HG02870 (cell line): ENCODE measurements around the gene RNF182.
"Not testable (repeated sequence)": the region's sequence is repeated elsewhere in the genome, so short reads cannot be mapped to it uniquely, and the experiment has no call there.

Source experiments
- ATAC-seq: cut with Tn5 transposase; IDR thresholded peaks from one replicate; pipeline ENCODE4 v1.9.1; 2021; ENCODE audit warnings: mild to moderate bottlenecking, moderate library complexity; ENCODE audit not compliant: unreplicated experiment

Gene RNF182

DNA sequence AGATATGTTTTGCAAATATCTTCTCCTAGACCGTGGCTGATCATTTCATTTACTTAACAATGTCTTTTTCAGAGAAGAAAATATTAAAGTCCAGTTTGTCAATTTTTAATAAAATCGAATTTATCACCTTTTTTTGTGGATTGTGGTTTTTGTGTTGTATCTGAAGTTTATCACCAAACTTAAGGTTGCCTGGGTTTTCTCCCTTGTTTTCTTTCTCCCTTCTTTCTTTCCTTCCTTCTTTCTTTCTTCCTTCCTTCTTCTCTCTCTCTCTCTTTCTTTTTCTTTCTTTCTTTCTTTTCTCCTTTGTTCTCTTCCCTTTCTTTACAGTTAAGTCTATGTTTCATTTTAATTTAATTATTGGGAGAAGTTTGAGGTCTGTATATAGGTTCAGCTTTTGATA is 68.7 kb downstream of the RNF182 start:
- ATAC-seq, result no peak

DNA sequence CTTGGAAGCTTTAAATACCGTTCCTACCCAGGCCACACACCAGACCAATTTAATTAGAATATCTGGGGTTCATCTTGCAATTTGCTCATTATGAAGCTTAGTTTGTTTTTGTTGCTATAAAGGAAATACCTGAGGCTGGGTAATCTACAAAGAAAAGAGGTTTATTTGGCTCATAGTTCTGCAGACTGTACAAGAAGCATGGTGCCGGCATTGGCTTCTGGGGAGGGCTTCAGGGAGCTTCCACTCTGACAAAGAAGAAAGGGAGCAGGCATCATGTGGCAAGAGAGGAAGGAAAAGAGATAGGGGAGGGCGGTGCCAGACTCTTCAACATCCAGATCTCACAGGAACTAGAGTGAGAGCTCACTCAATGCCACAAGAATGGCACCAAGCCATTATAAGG is 73.6 kb downstream of the RNF182 start:
- ATAC-seq, result no peak

DNA sequence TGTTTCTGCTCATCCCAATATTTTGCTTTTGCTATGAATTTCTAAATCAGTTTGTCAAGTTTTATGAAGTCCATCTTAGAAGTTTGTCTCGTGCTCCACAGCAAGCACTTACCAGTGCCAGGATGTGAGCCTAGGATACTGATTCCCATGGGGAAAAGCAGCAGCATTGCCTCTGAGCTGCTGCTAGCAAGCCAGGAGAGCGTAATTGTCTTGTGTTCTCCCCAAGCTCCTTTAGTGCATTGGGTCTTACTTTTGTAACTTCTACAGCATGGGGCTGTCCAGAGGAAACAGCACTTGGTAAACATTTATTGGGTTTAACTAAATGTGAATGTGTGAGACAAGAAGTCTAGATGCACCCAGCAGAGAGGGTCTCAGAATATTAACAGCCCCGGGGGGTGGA is 76.1 kb downstream of the RNF182 start:
- no peak for ATAC-seq

DNA sequence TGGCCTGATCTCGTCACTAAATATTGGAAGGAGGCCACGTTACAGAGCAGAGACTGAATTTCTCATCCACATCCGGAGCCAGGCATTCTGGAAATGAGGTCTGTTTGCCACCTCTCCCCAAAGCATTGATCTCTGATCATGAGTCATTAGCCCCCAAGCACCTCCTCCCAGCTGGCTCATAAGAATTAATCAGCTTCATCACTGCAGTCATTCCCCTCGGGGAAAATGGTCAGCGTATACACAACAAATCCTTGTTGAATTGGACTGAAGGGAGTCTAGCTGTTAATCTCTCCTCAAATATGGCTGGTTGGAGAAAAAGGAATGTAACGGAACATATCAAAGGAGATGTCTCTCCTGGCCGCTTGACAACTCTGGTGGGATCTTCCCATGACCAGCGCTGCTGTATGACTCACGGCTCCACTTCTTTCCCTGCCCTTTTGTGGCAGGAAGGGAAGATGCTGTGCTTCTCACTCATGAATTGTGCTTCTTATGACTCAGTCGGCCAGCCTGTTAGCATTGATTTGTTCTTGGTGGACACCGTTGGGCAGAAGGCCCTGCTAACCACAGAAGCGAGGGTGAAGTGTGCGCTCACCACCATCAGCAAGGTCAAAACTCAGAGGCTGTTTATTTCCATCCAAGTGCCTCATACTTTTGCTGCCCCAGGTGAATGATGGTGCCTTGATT is 76.7 kb downstream of the RNF182 start:
- no peak for ATAC-seq

DNA sequence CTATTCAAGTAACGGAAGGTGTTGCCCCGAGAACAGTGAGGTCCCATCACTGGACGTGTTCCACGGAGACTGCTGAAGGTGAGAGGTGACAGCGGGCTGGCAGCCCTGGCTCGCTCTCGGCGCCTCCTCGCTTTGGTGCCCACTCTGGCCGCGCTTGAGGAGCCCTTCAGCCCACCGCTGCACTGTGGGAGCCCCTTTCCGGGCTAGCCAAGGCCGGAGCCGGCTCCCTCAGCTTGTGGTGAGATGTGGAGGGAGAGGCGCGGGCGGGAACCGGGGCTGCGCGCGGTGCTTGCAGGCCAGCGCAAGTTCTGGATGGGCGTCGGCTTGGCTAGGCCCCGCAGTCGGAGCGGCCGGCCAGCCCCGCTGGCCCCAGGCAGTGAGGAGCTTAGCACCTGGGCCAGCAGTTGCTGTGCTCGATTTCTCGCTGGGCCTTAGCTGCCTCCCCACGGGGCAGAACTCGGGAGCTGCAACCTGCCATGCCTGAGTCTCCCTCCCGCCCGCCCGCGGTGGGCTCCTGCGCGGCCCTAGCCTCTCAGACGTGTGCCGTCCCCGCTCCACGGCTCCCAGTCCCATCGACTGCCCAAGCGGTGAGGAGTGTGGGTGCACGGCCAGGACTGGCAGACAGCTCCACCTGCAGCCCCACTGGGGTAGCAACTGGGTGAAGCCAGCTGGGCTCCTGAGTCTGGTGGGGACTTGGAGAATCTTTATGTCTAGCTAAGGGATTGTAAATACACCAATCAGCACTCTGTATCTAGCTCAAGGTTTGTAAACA is 77.6 kb downstream of the RNF182 start:
- no peak for ATAC-seq

DNA sequence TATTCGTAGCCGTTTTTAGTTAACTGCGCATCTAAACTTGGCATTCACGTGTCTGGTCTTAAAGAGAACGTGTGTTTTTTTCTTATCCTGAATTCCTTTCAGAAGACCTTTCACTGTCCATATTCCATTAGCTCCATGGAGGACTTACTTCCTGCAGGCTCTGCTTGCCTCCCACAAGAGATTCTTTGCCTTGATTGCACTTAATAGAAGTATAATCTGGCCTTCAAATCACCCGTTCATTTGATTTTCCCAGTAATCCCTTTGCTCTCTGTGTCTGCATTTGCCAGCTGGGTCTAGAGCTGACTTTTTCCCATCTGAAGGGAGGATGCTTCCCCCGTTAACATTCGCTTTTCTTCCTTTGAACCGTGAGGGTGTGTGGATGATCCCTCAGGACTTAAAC is 79.5 kb downstream of the RNF182 start:
- no peak for ATAC-seq

DNA sequence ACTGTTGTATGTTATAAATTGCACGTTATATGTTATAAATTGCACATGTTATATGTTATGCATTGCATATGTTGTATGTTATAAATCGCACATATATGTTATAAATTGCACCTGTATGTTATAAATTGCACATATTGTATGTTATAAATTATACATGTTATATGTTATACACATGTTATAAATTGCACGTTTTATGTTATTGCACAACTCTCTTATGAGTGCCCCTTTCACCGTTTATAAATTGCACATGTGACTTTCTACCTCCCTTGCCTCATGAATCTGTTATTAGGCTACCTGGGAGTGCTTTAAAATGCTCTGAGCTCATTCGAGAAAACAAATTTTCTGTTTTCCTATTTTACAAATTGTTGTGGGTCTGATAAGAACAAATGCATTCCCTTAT is 84.1 kb downstream of the RNF182 start:
- ATAC-seq, result no peak

DNA sequence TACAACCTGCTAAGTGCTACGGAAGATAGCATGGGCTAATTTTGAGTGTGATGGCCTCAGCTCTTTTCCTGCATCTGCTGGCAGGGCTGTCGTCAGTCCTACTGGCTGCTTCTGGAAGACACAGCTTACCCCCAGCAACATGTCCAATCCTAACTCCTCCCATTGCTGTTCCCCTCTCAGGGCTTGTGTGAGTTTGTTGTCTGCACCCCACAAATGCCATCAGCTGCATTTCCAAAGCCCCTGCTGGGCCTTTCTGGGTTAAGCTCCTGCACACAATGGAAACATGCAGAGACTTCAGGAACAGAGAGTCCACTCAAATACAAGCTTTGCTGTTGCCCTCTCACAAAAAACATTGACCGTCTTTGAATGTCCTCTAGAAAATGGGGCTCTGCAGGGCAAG is 84.7 kb downstream of the RNF182 start:
- ATAC-seq, result no peak

DNA sequence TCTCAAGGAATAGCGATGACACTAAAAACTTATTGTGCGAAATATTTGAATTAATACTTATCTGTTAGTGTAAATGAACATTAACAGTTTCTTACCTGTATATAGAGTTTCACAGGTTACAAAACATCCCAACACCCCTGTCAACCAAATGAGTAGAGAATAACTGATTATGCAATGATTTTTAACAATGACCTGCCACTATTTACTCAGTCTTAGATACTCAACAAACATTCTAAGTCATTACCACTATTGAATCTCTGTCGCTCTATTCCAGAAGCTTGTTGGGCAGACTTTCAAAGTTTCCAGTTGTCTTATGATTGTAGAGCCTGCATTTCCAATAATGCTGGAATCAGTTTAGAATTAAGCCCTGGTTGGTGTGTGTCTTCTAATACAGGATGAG is 85.5 kb downstream of the RNF182 start:
- ATAC-seq, result no peak

DNA sequence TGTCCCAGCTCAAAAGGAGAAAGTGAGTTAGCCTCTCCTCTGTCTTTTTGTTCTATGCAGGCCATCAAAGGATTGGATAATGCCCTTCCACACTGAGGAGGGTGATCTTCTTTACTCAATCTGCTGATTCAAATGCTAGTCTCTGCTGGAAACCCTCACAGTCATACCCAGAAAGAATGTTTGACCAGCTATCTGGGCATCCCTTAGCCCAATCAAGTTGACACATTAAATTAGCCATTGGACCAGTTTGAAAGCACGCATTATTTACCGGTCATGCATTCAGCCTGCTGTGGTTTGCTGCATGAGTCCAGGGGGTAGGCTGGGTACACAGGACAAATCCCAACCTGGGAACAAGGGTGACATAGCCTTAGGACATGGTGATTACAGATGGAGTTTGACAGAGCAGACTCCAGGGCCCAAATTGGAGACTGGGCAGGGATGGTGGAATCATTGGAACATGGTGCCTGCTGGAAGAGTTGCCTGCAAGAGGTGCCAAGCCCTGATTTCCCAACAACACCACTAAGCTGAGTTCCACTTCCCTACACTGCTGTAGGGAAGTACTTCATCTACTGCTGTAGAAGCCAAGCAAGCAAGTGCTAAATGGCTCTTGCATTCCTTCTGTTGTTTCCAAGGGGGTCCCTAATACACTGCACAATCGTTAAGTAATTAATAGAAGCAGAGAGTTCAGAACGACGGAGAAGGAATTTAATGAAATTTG is 87.7 kb downstream of the RNF182 start:
- ATAC-seq, result no peak

DNA sequence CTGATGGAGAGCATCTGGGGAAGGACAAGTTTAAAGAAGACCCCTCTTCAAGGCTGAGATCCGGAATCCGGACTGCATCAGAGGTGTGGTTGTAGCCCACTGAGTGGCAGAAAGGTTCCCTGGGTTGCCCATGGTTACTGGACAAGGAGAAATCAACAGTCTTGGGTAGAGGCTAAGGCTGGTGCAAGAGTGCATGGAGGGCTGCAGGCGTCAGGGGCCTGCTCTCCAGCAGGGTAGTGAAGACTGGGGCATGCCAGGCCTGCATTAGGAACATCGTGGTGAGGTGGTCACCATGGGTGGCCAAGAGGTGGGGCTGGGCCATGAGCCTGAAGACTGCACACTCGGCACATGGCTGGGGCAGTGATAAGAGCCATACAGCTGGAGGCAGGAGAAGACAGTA is 91.2 kb downstream of the RNF182 start:
- ATAC-seq, result no peak

DNA sequence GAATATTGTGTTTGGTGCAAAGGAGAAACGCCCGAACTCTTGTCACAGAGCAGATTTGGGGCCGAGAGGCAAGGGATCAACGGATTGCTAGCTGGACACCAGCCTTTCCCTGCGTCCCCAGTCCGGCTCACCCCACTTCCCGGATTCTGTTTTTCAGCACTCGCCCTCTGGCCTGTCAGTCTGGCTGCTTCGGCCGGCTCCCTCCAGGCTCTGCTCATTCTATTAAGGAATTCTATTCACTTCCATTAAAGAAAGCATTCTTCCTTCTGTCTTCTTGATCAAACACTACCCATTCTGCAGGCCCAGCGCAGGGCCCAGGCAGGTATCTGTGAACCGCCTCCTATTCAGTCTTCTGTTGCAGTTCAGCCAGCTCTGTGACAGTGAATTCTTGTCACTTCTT is 91.7 kb downstream of the RNF182 start:
- no peak for ATAC-seq

DNA sequence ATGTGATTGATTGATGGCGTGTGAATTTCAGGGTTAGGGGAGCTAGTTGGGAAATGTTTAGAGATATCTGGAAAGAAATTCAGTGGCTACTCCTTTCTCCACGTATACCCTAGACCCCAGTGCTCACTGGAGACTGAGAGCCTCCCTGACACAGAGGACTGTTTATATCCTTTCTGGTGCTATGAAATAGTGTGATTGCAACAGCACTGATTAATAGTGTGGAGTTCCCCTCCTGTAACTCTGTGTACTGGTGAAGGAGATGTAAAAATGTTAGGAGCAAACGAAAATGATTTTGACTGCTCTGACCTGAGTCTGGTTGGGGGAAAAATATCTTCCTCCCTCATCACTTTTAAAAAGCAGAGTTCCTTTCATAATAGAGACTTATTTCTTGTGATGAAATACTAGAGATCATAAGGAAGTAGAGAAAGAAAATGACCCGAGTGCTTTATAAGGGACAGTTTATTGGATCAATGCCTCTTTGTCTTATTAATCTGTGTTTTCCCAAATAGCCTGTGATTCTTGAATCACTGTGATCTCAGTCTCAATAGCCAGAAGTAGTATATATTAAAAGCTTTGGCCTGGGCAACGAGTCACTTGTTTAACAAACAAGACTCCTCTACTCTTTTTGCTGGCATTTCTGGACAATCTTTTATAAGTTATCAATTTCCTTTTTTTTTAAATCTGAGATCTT is 92.3 kb downstream of the RNF182 start:
- ATAC-seq, result no peak

DNA sequence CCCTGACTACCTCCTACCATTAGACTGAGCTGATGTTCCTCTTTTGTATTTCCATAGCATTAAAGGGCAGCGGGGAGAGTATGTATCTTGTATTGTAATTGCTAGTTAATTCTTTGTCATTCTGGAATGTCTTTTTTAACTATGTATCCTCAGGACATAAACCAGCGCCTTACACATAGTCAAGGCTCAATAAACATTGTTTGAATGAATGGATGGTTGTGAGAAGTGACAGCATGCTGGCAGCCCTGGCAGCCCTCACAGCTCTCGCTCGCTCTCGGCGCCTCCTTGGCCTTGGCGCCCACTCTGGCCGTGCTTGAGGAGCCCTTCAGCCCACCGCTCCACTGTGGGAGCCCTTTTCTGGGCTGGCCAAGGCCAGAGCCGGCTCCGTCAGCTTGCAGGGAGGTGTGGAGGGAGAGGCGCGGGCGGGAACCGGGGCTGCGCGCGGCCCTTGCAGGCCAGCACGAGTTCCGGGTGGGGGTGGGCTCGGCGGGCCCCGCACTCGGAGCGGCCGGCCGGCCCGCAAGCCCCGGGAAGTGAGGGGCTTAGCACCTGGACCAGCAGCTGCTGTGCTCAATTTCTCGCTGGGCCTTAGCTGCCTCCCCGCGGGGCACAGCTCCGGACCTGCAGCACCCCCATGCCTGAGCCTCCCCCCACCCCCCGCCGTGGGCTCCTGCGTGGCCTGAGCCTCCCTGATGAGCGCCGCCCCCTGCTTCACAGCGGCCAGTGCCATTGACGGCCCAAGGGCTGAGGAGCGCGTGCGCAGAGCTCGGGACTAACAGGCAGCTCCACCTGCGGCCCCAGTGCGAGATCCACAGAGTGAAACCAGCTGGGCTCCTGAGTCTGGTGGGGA is 93.1 kb downstream of the RNF182 start:
- no peak for ATAC-seq

DNA sequence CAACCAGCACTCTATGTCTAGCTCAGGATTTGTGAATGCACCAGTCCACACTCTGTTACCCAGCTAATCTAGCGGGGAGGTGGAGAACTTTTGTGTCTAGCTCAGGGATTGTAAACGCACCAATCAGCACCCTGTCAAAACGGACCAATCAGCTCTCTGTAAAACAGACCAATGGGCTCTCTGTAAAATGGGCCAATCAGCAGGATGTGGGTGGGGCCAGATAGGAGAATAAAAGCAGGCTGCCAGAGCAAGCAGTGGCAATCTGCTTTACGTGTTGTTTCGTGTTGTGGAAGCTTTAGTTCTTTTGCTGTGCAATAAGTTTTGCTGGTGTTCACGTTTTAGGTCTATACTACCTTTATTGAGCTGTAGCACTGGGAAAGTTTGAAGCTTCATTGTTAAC is 93.8 kb downstream of the RNF182 start:
- not testable (repeated sequence) for ATAC-seq

DNA sequence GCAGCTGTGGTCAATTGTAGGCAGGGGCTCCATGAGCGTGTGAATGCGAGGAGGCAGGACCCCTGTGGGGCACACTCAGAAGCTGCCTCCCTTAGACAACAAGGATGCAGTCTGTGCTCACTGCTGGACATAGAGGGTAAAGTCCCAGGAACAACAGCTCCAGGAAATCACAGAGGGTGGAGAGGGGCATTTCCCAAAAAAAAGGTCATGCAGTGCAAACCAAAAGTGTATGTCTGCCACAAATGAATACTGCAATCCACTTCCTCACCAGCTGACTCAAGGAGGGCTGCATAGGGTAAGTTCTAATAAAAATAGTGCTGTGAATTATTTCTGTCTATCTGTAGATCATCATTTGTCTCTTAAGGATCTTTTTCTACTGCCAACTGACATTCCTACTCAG is 95.8 kb downstream of the RNF182 start:
- ATAC-seq, result no peak

DNA sequence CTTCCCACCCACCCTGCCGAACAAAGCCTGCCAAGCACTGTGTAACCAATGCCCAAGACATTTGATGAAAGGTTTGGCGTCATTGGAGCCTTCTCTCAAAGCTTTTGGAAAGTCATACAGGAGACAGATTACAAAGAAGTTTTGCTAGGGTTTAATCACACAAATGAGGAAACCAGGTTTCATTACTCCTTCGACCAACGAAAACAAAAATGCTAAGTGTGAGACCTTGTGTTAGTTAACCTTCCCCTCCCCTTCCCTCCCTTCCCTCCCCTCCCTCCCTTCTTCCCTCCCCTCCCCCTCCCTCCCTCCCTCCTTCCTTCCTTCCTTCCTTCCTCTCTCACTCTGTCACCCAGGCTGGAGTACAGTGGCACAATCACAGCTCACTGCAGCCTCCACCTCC is 96.7 kb downstream of the RNF182 start:
- ATAC-seq, result no peak

DNA sequence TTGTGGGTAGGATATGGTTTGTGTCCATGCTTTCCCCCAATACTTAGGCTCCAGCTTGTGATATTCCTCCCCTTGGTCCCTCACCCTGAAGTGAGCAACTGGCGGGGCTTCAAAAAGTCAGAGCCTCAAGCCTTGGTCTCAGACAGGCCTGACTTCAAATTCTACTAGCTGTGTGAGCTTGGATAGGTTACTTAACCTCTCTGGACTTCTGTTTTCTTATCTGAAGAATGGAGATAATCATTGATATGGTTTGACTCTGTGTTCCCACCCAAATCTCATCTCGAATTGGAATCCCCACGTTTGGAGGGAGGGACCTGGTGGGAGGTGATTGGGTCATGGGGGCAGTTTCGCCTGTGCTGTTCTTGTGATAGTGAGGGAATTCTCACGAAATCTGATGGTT is 97.9 kb downstream of the RNF182 start:
- no peak for ATAC-seq

DNA sequence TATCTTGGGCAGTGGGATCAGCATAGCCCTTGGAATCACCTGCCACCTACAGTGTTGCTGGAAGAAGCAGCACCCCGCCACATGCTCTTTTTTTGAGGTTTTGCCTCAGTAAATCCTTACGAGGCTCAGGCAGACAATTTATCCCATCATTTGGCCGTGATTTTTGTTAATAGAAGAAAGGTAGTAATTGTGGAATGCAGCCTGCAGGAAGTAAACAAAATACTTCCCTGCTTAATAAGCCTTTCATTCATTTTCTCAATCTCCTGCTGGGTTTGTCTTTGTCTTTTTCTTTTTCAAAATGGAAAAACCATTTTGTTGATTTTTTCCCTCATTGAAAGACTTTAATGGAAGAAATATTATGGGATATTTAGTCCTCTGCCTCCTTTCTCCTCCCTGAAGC is 99.1 kb downstream of the RNF182 start:
- ATAC-seq, result no peak

DNA sequence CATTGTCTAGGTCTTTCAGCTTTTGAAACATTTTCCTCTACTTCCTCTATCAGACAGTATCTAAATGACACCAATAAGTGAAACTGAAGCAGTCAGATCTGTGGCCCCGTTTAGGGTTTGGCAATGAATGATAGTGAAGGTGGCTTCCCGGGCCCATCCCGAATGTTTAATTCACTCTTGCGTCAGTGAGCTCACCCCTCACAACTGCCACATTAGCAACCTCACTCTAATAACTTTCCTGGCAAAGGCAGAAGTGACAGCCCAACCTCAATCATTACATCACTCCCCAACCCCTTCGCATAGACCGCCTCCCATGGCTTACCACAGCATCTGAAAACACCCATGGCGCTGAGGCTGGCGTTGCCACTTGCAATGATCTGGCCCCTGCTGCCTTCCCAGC is 100.4 kb downstream of the RNF182 start:
- ATAC-seq, result no peak
